Lung (tissue), 12 donors: Measurements from ENCODE around the gene SCAMP1. TPM values are rescaled to one million over a fixed set of nuclear protein-coding genes. Genes with fewer than 3 reads are reported as not detected.

Experiments used
- ATAC-seq: fragments of 200-7000 bp; cut with Tn5 transposase; one replicate; pipeline ENCODE4 v1.9.1; 2020; ENCODE audit warnings: moderate number of reproducible peaks; ENCODE audit not compliant: insufficient read depth, low FRiP score
- DNase-seq, 3 donors: peaks; one replicate each; pipeline ENCODE4 v3.0.0-alpha.2; 2013 to 2017
- H3K27ac ChIP-seq, 2 donors: one replicate each; pipeline ENCODE4 v1.5.1; 2013; ENCODE audit warnings: mild to moderate bottlenecking in 2 of 2, moderate library complexity in 2 of 2, control low read depth in 1 of 2, inconsistent platforms in 1 of 2, low read depth in 1 of 2, low read length in 1 of 2
- H3K27me3 ChIP-seq, 3 donors: one replicate each; pipeline ENCODE4 v1.5.1; 2013; ENCODE audit warnings: low read length in 2 of 3; ENCODE audit not compliant: control insufficient read depth in 3 of 3, insufficient read depth in 3 of 3
- H3K36me3 ChIP-seq, 4 donors: one replicate each; pipeline ENCODE4 v1.5.1; 2013; ENCODE audit warnings: low read length in 4 of 4, mild to moderate bottlenecking in 1 of 4, moderate library complexity in 1 of 4; ENCODE audit not compliant: control insufficient read depth in 4 of 4, insufficient read depth in 4 of 4
- H3K4me1 ChIP-seq, 5 donors: one replicate each; pipeline ENCODE4 v1.5.1; 2013; ENCODE audit warnings: low read length in 5 of 5, mild to moderate bottlenecking in 2 of 5, moderate library complexity in 1 of 5; ENCODE audit not compliant: control insufficient read depth in 5 of 5, insufficient read depth in 5 of 5
- H3K4me3 ChIP-seq: one replicate; pipeline ENCODE4 v1.5.1; 2013; ENCODE audit warnings: mild to moderate bottlenecking, control low read depth, moderate library complexity
- H3K9ac ChIP-seq, 2 donors: one replicate each; pipeline ENCODE4 v1.5.1; 2013; ENCODE audit warnings: low read length in 2 of 2, control low read depth in 1 of 2; ENCODE audit not compliant: insufficient read depth in 1 of 2
- H3K9me3 ChIP-seq, 4 donors: one replicate each; pipeline ENCODE4 v1.5.1; 2013; ENCODE audit warnings: low read length in 3 of 4, mild to moderate bottlenecking in 1 of 4, moderate library complexity in 1 of 4; ENCODE audit not compliant: control insufficient read depth in 4 of 4, insufficient read depth in 3 of 4
- CTCF ChIP-seq: IDR thresholded peaks from 2 replicates; pipeline ENCODE4 v1.5.1; 2012; ENCODE audit warnings: mild to moderate bottlenecking; ENCODE audit errors: control extremely low read depth, extremely low read depth
- WGBS, 2 donors: extraction: QIAGEN DNeasy Blood & Tissue Kit; methylation state at CpG; one replicate each; pipeline ENCODE4 v1.1.7; 2013; 5-methylcytosine and 5-hydroxymethylcytosine counted together
- polyA plus RNA-seq, 2 donors: library from polyadenylated mRNA; stranded (reverse); fragments of 200-250 nt; gene quantifications; one replicate each; pipeline ENCODE4 v1.2.1, GENCODE V29; 2013
- total RNA-seq, 2 donors: library from RNA; depleted of rRNA in 1 of 2; stranded (reverse); fragments of >200 nt in 1 of 2; gene quantifications; one replicate each; pipeline ENCODE4 v1.2.1, GENCODE V29; 2014 to 2021
- donor health status: control.
- donor health status: control.
- donor health status: Bipolar disorder and iron deficiency.
- donor health status: healthy.
- donor health status: DM: yes; HTN: yes; CAD: no.

The SCAMP1 gene
- total and polyA plus RNA-seq, 4 donors = 7.7 to 45.8 (median 16.9) TPM

DNA sequence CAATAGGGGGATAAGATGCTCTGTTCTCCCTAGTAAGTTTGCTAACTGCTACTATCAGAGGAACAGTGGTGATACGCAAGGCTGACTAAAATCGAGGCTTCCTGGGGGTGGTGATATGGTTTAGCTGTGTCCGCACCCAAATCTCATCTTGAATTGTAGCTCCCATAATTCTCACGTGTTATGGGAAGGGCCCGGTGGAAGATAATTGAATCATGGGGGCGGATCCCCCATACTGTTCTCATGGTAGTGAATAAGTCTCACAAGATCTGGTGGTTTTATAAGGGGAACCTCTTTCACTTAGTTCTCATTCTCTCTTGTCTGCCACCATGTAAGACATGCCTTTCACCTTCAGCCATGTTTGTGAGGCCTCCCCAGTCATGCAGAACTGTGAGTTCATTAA, 153.0 kb downstream of the SCAMP1 start:
- WGBS, 2 donors = 72 to 83% methylated on average over 6 of the region's 6 CpGs
- DNase-seq = no peak
- H3K27me3 ChIP-seq = no peaks in the 10 kb centered on the region
- peaks cover 0 to 36% (median 15%) of the 10 kb centered on the region in 5 donors for H3K4me1 ChIP-seq
- no peak for TF ChIP-seq CTCF
- H3K36me3 ChIP-seq = no peaks in the 10 kb centered on the region
- H3K4me3 ChIP-seq = no peak overlapping the region
- H3K9ac ChIP-seq = no peak overlapping the region
- H3K27ac ChIP-seq = no peak overlapping the region
- ATAC-seq = no peak
- no peaks in the 10 kb centered on the region for H3K9me3 ChIP-seq

DNA sequence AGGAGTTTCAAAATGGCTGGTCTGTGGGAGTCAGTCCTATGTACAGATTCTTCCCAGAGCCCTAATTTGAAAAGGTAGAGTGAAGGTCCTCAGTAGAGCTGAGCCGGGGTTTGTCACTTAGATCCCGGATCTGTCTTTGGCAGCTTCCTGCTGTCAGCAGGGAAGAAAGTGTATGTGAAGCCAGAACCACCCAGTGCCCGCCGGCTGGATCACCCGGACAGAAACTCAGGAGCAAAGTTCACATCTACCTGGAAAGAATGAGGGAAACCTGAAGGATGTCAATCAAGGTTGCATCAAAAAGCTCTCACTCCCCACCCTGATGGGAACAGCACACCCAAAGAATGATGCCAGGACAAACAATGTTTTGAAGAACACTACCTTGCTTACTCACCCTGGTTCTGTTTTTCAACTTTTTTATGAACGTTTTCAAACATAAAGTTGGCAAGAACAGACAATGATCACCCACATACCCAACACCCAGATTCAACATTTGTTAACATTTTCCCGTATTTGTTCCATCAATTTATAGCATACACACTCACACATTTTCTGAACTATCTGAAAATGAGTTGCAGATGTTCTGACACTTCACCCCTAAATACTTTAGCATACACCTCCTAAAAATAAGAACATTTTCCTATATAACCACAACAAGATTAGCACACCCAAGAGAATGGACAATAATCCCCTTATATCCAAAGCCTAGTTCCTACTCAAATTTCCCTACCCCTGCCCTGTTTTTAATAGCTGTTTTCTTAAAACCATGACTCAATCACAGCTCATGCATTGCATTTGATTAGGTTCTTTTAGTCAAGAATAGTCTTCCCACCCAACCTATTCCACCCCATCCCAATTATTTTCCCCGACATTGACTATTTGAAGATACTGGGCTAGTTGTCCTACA, 154.3 kb downstream of the SCAMP1 start:
- Histone ChIP-seq H3K4me3 (no peak overlapping the region), H3K27ac (no peak overlapping the region), H3K36me3 (no peaks in the 10 kb centered on the region), H3K4me1 (peaks cover 0 to 29% (median 12%) of the 10 kb centered on the region in 5 donors), H3K9me3 (no peaks in the 10 kb centered on the region), H3K27me3 (no peaks in the 10 kb centered on the region), H3K9ac (no peak overlapping the region)
- DNase-seq (no peak), ATAC-seq (no peak)
- WGBS, 2 donors = 81% methylated on average over 8 of the region's 8 CpGs
- no peak for TF ChIP-seq CTCF

GRCh38 chr5:78515670-78516069, 155.3 kb downstream of the SCAMP1 start:
- H3K9me3 ChIP-seq = no peaks in the 10 kb centered on the region
- WGBS, 2 donors = 96 to 97% methylated on average over 3 of the region's 3 CpGs
- H3K27ac ChIP-seq = no peak overlapping the region
- DNase-seq (no peak), ATAC-seq (no peak)
- no peak overlapping the region for H3K4me3 ChIP-seq
- H3K9ac ChIP-seq = no peak overlapping the region
- no peaks in the 10 kb centered on the region for H3K36me3 ChIP-seq
- H3K4me1 ChIP-seq = peaks cover 0 to 20% (median 11%) of the 10 kb centered on the region in 5 donors
- H3K27me3 ChIP-seq = no peaks in the 10 kb centered on the region
- no peak for TF ChIP-seq CTCF
